HUES6 (cell line): Measurements from ENCODE around the gene GRAMD2B.

Experiments used
- H3K27ac ChIP-seq: 2 replicates; pipeline ENCODE4 v1.7.0; 2013; ENCODE audit warnings: low read depth, mild to moderate bottlenecking, low read length, inconsistent platforms
- H3K27me3 ChIP-seq: 2 replicates; pipeline ENCODE4 v1.6.1; 2013; ENCODE audit warnings: low read length; ENCODE audit not compliant: control insufficient read depth, insufficient read depth
- H3K36me3 ChIP-seq: 2 replicates; pipeline ENCODE4 v1.6.1; 2013; ENCODE audit warnings: low read length; ENCODE audit not compliant: control insufficient read depth, insufficient read depth
- H3K4me1 ChIP-seq: 2 replicates; pipeline ENCODE4 v1.6.1; 2013; ENCODE audit warnings: low read length; ENCODE audit not compliant: control insufficient read depth, insufficient read depth
- H3K4me3 ChIP-seq: 2 replicates; pipeline ENCODE4 v1.5.1; 2013; ENCODE audit warnings: low read depth, low read length
- H3K9ac ChIP-seq: one replicate; pipeline ENCODE4 v1.6.1; 2013; ENCODE audit warnings: mild to moderate bottlenecking, low read length
- H3K9me3 ChIP-seq: 2 replicates; pipeline ENCODE4 v1.6.1; 2013; ENCODE audit warnings: low read depth, low read length; ENCODE audit not compliant: control insufficient read depth, insufficient read depth

Gene GRAMD2B

GRCh38 chr5:126479810-126480209, 56.6 kb downstream of the GRAMD2B start:
- H3K9me3 ChIP-seq = no peaks in the 10 kb centered on the region
- H3K9ac ChIP-seq = no peak overlapping the region
- H3K4me1 ChIP-seq = no peaks in the 10 kb centered on the region
- no peak overlapping the region for H3K4me3 ChIP-seq
- H3K27ac ChIP-seq = no peak overlapping the region
- no peaks in the 10 kb centered on the region for H3K27me3 ChIP-seq
- H3K36me3 ChIP-seq = peaks cover 27% of the 10 kb centered on the region

GRCh38 chr5:126480824-126481223, 57.6 kb downstream of the GRAMD2B start:
- Histone ChIP-seq H3K4me3 (no peak overlapping the region), H3K9me3 (no peaks in the 10 kb centered on the region), H3K27ac (no peak overlapping the region), H3K4me1 (no peaks in the 10 kb centered on the region), H3K27me3 (no peaks in the 10 kb centered on the region), H3K36me3 (peaks cover 37% of the 10 kb centered on the region), H3K9ac (no peak overlapping the region)

GRCh38 chr5:126481243-126481642, 58.0 kb downstream of the GRAMD2B start:
- Histone ChIP-seq H3K4me3 (no peak overlapping the region), H3K36me3 (peaks cover 41% of the 10 kb centered on the region), H3K27ac (no peak overlapping the region)

GRCh38 chr5:126482591-126482990, 59.4 kb downstream of the GRAMD2B start:
- Histone ChIP-seq H3K36me3 (peaks cover 52% of the 10 kb centered on the region), H3K27me3 (no peaks in the 10 kb centered on the region), H3K4me1 (no peaks in the 10 kb centered on the region), H3K9me3 (no peaks in the 10 kb centered on the region), H3K4me3 (no peak overlapping the region), H3K27ac (no peak overlapping the region), H3K9ac (no peak overlapping the region)

More at GRCh38 chr5:126481243-126481642, 58.0 kb downstream of the GRAMD2B start:
- Histone ChIP-seq H3K9me3 (no peaks in the 10 kb centered on the region), H3K9ac (no peak overlapping the region), H3K4me1 (no peaks in the 10 kb centered on the region), H3K27me3 (no peaks in the 10 kb centered on the region)

- H3K9ac ChIP-seq = no peak overlapping the region
- no peaks in the 10 kb centered on the region for H3K27me3 ChIP-seq
- H3K36me3 ChIP-seq = peaks cover 58% of the 10 kb centered on the region
- no peak overlapping the region for H3K4me3 ChIP-seq
- H3K27ac ChIP-seq = no peak overlapping the region
- H3K4me1 ChIP-seq = no peaks in the 10 kb centered on the region
- no peaks in the 10 kb centered on the region for H3K9me3 ChIP-seq
These were observed 59.9 kb downstream of the GRAMD2B start for GRCh38 chr5:126483156-126483555.

GRCh38 chr5:126484253-126484652, 61.0 kb downstream of the GRAMD2B start:
- H3K36me3 ChIP-seq = peaks cover 66% of the 10 kb centered on the region
- H3K9ac ChIP-seq = no peak overlapping the region

GRCh38 chr5:126486332-126486731, 63.1 kb downstream of the GRAMD2B start:
- Histone ChIP-seq H3K9me3 (no peaks in the 10 kb centered on the region), H3K4me1 (peaks cover 24% of the 10 kb centered on the region), H3K36me3 (peaks cover 59% of the 10 kb centered on the region), H3K4me3 (no peak overlapping the region), H3K9ac (no peak overlapping the region), H3K27me3 (no peaks in the 10 kb centered on the region), H3K27ac (no peak overlapping the region)

More at GRCh38 chr5:126484253-126484652, 61.0 kb downstream of the GRAMD2B start:
- no peak overlapping the region for H3K4me3 ChIP-seq
- no peak overlapping the region for H3K27ac ChIP-seq
- H3K27me3 ChIP-seq = no peaks in the 10 kb centered on the region
- no peaks in the 10 kb centered on the region for H3K9me3 ChIP-seq
- H3K4me1 ChIP-seq = peaks cover 4% of the 10 kb centered on the region; the same call in 1 of the 2 replicates

- no peak overlapping the region for H3K4me3 ChIP-seq
- H3K9me3 ChIP-seq = no peaks in the 10 kb centered on the region
- H3K4me1 ChIP-seq = peaks cover 24% of the 10 kb centered on the region
- no peaks in the 10 kb centered on the region for H3K27me3 ChIP-seq
- no peak overlapping the region for H3K27ac ChIP-seq
- peaks cover 56% of the 10 kb centered on the region for H3K36me3 ChIP-seq
- no peak overlapping the region for H3K9ac ChIP-seq
These were observed 64.4 kb downstream of the GRAMD2B start for GRCh38 chr5:126487596-126487995.

GRCh38 chr5:126488443-126489065, 65.3 kb downstream of the GRAMD2B start:
- H3K4me1 ChIP-seq = peaks cover 24% of the 10 kb centered on the region
- no peak overlapping the region for H3K4me3 ChIP-seq
- H3K9me3 ChIP-seq = no peaks in the 10 kb centered on the region
- H3K36me3 ChIP-seq = peaks cover 50% of the 10 kb centered on the region
- no peak overlapping the region for H3K9ac ChIP-seq
- H3K27ac ChIP-seq = no peak overlapping the region
- no peaks in the 10 kb centered on the region for H3K27me3 ChIP-seq

GRCh38 chr5:126490167-126490940, 67.1 kb downstream of the GRAMD2B start:
- Histone ChIP-seq H3K27ac (no peak overlapping the region; the same call in 1 of the 2 replicates), H3K27me3 (no peaks in the 10 kb centered on the region), H3K4me3 (no peak overlapping the region), H3K9ac (peak overlapping the region; percentile 1), H3K9me3 (no peaks in the 10 kb centered on the region), H3K36me3 (peaks cover 37% of the 10 kb centered on the region), H3K4me1 (peaks cover 24% of the 10 kb centered on the region)

GRCh38 chr5:126492939-126493338, 69.7 kb downstream of the GRAMD2B start:
- H3K27me3 ChIP-seq = no peaks in the 10 kb centered on the region
- no peak overlapping the region for H3K9ac ChIP-seq
- H3K27ac ChIP-seq = no peak overlapping the region
- H3K36me3 ChIP-seq = peaks cover 11% of the 10 kb centered on the region; the same call in 1 of the 2 replicates
- H3K4me1 ChIP-seq = peaks cover 24% of the 10 kb centered on the region
- no peaks in the 10 kb centered on the region for H3K9me3 ChIP-seq
- H3K4me3 ChIP-seq = no peak overlapping the region
